ENCODE data around the gene DBF4. TPM values are rescaled to one million over a fixed set of nuclear protein-coding genes. Genes with fewer than 3 reads are reported as not detected.
A peak's percentile ranks its signal among the peaks of the same experiment; 100 is the strongest.
"Not testable (repeated sequence)": the region's sequence is repeated elsewhere in the genome, so short reads cannot be mapped to it uniquely, and the experiment has no call there.

DBF4 gene
- total RNA-seq, 2 donors from 2014 or later = 4.9 to 6.1 TPM

DNA sequence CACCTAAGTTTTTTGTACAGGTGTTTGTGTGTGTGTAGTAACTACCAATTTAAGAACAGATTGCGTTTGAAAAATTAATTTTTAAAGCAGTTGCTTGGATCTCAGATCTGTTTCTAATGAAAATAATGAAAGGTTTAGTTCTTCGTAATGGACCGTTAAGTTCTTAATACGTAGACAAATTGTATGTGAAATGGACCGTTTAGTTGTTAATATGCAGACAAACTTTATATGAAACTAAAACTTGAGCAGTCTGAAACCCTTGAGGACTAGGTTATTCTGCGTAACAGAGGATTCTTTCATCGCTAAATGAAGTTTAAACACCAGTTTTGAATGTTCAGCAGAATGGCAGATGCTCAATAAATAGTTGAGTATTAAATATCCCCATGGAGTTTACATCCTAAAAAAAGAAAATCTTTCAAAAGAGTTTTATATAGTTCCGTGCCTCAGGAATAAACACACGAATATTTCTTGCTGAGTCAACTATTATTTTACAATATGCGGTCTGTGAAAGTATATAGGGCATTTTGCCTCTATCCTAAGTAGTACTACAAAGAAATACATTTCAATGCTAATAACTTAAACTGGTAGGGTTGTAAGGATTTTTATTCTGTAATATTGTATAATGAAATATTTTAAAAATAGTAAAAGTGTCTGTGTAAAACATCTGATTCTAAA, 1.2 kb downstream of the DBF4 start:
- intact Hi-C loops (cut with DNase I) = no loop called here
- DNase-seq (ENCODE audit: low spot score) = no peak

DNA sequence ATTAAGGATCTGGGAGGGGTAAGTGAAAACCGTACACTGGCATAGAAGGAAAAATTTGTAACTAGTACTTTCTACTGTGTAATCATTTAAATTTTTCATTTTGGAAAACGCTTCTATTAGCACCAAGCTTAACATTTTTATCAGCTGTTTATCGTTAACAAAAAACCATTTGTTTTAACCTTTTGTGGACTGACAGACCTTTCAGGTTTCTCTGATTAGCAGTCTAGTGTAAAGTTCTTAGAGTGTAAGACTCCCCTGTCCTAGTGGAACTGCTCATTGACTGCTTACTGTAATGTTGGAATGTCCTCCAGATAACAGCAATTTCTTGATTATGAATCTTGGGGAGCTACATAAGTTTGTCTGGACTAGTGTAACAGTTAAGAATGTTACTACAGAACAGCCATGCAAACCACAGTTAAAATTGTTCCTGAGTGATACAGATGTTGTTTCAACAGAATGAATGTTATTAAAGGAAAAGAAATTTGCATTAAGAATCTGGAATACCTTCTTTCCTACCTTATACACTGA, 2.0 kb downstream of the DBF4 start:
- intact Hi-C loops (cut with DNase I) = no loop called here
- no peak for DNase-seq (ENCODE audit: low spot score)

GRCh38 chr7:87882151-87882937, 6.1 kb downstream of the DBF4 start:
- intact Hi-C loops (cut with DNase I) = no loop called here
- DNase-seq (ENCODE audit: low spot score) = no peak

GRCh38 chr7:87885018-87885417, 8.7 kb downstream of the DBF4 start:
- intact Hi-C loops (cut with DNase I) = no loop called here
- no peak for DNase-seq (ENCODE audit: low spot score)

DNA sequence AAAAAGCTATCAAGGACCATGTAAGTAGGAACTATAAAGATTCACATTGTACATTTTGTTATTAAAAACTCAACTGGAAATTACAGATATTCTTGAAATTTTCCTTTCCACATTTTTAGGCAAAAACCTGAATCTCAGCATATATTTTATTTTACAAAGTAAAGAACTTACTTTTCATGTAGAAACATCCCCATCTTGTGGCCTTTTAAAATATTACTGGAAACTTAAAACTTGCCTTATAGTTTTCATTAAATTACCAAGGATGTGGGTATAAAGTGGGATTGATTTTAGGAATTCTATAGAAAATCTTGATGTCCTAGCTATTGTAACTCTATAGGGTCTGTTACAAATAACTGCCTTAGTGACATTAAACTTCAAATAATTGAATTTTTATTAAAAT, 10.6 kb downstream of the DBF4 start:
- intact Hi-C loops (cut with DNase I) = no loop called here
- no peak for DNase-seq (ENCODE audit: low spot score)

GRCh38 chr7:87895363-87895762, 19.1 kb downstream of the DBF4 start:
- intact Hi-C loops (cut with DNase I) = no loop called here
- DNase-seq (ENCODE audit: low spot score) = no peak

DNA sequence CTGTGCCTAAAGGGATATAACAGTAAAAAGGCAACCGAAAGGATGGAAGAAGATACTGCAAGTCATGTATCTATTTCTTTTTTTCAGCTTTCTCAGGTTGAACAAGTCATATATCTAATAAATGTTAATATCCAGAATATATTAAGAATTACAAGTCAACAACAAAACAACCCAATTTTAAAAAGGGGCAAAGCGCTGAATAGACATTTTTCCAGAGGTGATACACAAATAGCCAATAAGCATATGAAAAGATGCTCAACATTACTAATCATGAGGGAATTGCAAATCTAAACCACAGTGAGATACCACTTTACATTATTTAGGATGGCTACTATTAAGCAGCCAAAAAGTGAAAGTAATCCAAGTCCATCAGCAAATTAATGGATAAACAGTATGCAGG, 23.0 kb downstream of the DBF4 start:
- no peak for DNase-seq (ENCODE audit: low spot score)
- intact Hi-C loops (cut with DNase I) = no loop called here

DNA sequence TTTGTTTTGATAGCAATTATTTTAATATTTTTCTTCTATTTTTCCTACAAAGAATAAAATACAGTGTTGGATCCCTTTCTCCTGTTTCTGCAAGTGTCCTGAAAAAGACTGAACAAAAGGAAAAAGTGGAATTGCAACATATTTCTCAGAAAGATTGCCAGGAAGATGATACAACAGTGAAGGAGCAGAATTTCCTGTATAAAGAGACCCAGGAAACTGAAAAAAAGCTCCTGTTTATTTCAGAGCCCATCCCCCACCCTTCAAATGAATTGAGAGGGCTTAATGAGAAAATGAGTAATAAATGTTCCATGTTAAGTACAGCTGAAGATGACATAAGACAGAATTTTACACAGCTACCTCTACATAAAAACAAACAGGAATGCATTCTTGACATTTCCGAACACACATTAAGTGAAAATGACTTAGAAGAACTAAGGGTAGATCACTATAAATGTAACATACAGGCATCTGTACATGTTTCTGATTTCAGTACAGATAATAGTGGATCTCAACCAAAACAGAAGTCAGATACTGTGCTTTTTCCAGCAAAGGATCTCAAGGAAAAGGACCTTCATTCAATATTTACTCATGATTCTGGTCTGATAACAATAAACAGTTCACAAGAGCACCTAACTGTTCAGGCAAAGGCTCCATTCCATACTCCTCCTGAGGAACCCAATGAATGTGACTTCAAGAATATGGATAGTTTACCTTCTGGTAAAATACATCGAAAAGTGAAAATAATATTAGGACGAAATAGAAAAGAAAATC, 31.0 kb downstream of the DBF4 start:
- DNase-seq (ENCODE audit: low spot score); intact Hi-C loops (cut with DNase I): not testable (repeated sequence)

- DNase-seq (ENCODE audit: low spot score); intact Hi-C loops (cut with DNase I): not testable (repeated sequence)
Observed at GRCh38 chr7:87908814-87909213, 32.5 kb downstream of the DBF4 start.

- DNase-seq (ENCODE audit: low spot score) = no peak
Observed at GRCh38 chr7:87912121-87912520, 35.8 kb downstream of the DBF4 start.

DNA sequence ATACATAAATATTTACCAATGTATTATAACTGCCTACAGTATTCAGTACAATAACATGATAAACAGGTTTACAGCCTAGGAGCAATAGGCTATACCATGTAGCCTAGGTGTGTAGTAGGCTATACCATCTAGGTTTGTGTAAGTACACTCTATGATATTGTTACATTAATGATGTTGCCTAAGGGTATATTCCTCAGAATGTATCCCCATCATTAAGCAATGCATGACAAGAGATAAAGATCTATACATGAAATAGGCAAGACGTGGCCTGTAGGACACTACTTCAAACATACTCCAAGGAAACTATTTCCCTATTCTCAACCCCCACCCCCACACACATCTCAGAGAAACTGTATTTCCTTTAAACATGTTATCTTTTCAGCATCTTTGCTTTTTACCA, 42.4 kb downstream of the DBF4 start:
- intact Hi-C loops (cut with DNase I) = no loop called here
- DNase-seq (ENCODE audit: low spot score) = no peak

More at GRCh38 chr7:87912121-87912520, 35.8 kb downstream of the DBF4 start:
- intact Hi-C loops (cut with DNase I) = no loop called here

GRCh38 chr7:87919875-87920274, 43.6 kb downstream of the DBF4 start:
- intact Hi-C loops (cut with DNase I) = no loop called here

GRCh38 chr7:87920578-87920977, 44.3 kb downstream of the DBF4 start:
- intact Hi-C loops (cut with DNase I) = no loop called here

More at GRCh38 chr7:87919875-87920274, 43.6 kb downstream of the DBF4 start:
- no peak for DNase-seq (ENCODE audit: low spot score)

GRCh38 chr7:87922759-87923395, 46.6 kb downstream of the DBF4 start:
- intact Hi-C loops (cut with DNase I); DNase-seq (ENCODE audit: low spot score): not testable (repeated sequence)

More at GRCh38 chr7:87920578-87920977, 44.3 kb downstream of the DBF4 start:
- no peak for DNase-seq (ENCODE audit: low spot score)

DNA sequence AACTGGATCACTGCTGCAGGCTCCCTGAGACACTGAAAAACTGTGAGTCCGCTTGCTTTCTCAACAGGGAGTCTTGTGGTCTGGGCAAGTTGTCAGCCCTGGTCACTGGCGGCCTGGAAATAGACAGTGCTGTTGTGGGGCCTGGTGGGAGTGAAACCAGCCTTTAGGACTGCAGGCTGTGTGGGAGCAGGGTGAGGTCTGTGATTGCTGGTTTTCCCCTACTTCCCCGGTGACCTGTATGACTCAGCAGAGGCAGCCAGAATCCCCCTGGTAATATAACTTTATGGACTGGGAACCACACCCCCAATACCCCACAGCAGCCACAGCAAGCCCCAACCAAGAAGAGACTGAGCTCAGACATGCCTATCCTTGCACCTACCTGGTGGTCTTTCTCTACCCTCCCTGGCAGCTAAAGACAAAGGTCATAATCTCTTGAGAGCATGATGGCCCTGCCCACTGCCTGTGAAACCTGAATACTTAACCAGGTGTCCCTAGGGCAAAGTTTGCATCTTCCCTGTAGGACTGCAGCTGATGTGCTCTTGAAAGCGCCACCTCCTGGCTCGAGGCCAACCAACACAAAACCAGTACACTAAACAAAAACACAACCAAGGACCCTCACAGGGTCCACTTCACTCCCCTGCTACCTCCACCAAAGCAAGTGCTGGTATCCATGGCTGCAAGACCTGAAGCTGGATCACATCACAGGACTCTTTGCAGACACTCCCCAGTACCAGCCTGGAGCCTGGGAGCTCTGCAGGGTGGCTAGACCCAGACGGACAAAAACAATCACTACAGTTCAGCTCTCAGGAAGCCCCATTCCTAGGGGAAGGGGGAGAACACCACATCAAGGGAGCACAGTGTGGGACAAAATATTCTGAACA, 50.5 kb downstream of the DBF4 start:
- no peak for DNase-seq (ENCODE audit: low spot score)
- intact Hi-C loops (cut with DNase I) = no loop called here

DNA sequence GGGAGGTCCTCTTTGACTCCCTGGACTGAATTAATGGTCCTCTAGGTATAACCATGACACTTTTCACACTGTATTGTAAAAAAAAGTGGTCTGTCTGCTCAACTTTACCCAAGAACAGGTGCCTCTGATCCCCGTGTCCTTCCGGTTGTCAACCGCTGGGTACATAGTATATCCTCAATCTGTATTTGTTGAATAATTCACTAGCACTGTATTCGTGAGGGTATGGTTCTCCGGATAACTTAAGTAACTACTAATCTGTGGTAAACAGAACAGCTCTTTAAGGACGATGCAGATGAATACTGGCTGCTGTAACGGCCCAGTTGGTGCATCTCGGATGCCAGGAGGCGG, 57.3 kb downstream of the DBF4 start:
- intact Hi-C loops (cut with DNase I) = no loop called here
- DNase-seq (ENCODE audit: low spot score) = no peak

- DNase-seq (ENCODE audit: low spot score) = peak; percentile 94
- intact Hi-C loops (cut with DNase I) = no loop called here
Observed at GRCh38 chr7:87933953-87934698, 57.8 kb downstream of the DBF4 start, which contains the start of gene ADAM22. TSS of gene ADAM22 (plus strand) at chr7:87934251. CDS start at chr7:87934466, 215 bp downstream.
